Left lung (tissue), 10 donors: Measurements from ENCODE around the gene EBF4. TPM values are rescaled to one million over a fixed set of nuclear protein-coding genes. Genes with fewer than 3 reads are reported as not detected.

Experiments
- ATAC-seq: fragments of 200-7000 bp; cut with Tn5 transposase; one replicate; pipeline ENCODE4 v1.9.1; 2020; ENCODE audit warnings: moderate library complexity
- DNase-seq, 4 donors: peaks; one replicate each; pipeline ENCODE4 v3.0.0-alpha.2; 2013 to 2020
- H3K27ac ChIP-seq, 2 donors: fragments of 200-600 bp; sonication (generic) in 1 of 2; one replicate each; pipeline versions ENCODE4 v1.5.0 to v1.8.0; 2020 to 2021
- H3K27me3 ChIP-seq, 2 donors: fragments of 200-600 bp; sonication (generic) in 1 of 2; one replicate each; pipeline versions ENCODE4 v1.5.0 to v1.8.0; 2020 to 2021
- H3K36me3 ChIP-seq, 2 donors: fragments of 200-600 bp; sonication (generic) in 1 of 2; one replicate each; pipeline versions ENCODE4 v1.5.0 to v1.8.0; 2020 to 2021
- H3K4me1 ChIP-seq, 2 donors: fragments of 200-600 bp; one replicate each; pipeline ENCODE4 v1.8.0; 2021
- H3K4me3 ChIP-seq, 2 donors: fragments of 200-600 bp; sonication (generic) in 1 of 2; one replicate each; pipeline versions ENCODE4 v1.5.0 to v1.8.0; 2020 to 2021; ENCODE audit warnings: mild to moderate bottlenecking in 1 of 2
- H3K9me3 ChIP-seq, 2 donors: fragments of 200-600 bp; sonication (generic) in 1 of 2; one replicate each; pipeline versions ENCODE4 v1.5.0 to v1.8.0; 2020 to 2021
- intact Hi-C, 2 donors: fragments of 100-400 bp; cut with DNase I; formaldehyde crosslinking; loops; one replicate each; pipeline versions ENCODE4 v1.11.2 to v1.14.2; 2022
- polyA plus RNA-seq, 6 donors: library from polyadenylated mRNA; unstranded; fragments of 120-200 nt; gene quantifications; one replicate each; pipeline ENCODE4 v1.2.1, GENCODE V29; 2013; ENCODE audit not compliant: insufficient read length in 6 of 6
- total RNA-seq, 2 donors: library from RNA; stranded (reverse); fragmentation: NEBNext Ultra II Directional; extraction: Animal tissue kit (Norgen Biotek cat#: 25700); gene quantifications; one replicate each; pipeline ENCODE4 v1.2.1, GENCODE V29; 2021
- TF ChIP-seq, protein P1 (sequence below), 2 donors: fragments of 200-600 bp; sonication (generic) in 1 of 2; IDR thresholded peaks; one replicate each; pipeline versions ENCODE4 v1.5.0 to v1.8.0; 2021; ENCODE audit warnings: antibody characterized with exemption in 2 of 2
- donor health status: DM: no; HTN: yes; CAD: no.
- donor health status: DM: no; HTN: no; CAD: no.

EBF4 gene
- total and polyA plus RNA-seq, 8 donors: 10.0 to 55.9 (median 40.0) TPM

DNA sequence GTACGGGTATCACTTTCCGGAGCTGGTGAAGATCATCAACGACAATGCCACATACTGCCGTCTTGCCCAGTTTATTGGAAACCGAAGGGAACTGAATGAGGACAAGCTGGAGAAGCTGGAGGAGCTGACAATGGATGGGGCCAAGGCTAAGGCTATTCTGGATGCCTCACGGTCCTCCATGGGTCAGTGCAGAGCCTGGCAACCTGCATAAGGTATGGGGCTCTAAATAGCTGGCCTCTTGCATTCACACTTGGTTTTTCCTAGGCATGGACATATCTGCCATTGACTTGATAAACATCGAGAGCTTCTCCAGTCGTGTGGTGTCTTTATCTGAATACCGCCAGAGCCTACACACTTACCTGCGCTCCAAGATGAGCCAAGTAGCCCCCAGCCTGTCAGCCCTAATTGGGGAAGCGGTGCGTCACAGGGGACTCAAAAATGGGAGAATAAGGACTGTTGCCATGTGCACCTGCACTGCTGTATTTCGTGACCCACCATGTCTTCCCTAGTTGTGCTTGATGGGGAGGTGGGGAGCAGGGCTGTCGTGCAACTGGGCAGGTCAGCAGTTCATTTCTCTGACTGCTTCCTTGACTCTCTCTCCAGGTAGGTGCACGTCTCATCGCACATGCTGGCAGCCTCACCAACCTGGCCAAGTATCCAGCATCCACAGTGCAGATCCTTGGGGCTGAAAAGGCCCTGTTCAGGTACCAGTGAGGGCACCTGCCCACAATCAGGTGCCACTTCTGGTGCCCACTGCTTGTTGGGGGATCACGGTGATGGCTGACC, 37.1 kb upstream of the EBF4 start:
- Histone ChIP-seq H3K27me3 (no peaks in the 10 kb centered on the region), H3K36me3 (peaks cover 0 to 67% of the 10 kb centered on the region in 2 donors), H3K4me1 (peaks cover 13 to 35% of the 10 kb centered on the region in 2 donors), H3K27ac (no peak overlapping the region), H3K4me3 (no peak overlapping the region), H3K9me3 (no peaks in the 10 kb centered on the region)
- ATAC-seq (no peak), DNase-seq (no peak)
- TF ChIP-seq, protein P1, sequence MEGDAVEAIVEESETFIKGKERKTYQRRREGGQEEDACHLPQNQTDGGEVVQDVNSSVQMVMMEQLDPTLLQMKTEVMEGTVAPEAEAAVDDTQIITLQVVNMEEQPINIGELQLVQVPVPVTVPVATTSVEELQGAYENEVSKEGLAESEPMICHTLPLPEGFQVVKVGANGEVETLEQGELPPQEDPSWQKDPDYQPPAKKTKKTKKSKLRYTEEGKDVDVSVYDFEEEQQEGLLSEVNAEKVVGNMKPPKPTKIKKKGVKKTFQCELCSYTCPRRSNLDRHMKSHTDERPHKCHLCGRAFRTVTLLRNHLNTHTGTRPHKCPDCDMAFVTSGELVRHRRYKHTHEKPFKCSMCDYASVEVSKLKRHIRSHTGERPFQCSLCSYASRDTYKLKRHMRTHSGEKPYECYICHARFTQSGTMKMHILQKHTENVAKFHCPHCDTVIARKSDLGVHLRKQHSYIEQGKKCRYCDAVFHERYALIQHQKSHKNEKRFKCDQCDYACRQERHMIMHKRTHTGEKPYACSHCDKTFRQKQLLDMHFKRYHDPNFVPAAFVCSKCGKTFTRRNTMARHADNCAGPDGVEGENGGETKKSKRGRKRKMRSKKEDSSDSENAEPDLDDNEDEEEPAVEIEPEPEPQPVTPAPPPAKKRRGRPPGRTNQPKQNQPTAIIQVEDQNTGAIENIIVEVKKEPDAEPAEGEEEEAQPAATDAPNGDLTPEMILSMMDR (IDR thresholded peaks at IDR 0.05): no peak
- intact Hi-C loops: no loop called here

DNA sequence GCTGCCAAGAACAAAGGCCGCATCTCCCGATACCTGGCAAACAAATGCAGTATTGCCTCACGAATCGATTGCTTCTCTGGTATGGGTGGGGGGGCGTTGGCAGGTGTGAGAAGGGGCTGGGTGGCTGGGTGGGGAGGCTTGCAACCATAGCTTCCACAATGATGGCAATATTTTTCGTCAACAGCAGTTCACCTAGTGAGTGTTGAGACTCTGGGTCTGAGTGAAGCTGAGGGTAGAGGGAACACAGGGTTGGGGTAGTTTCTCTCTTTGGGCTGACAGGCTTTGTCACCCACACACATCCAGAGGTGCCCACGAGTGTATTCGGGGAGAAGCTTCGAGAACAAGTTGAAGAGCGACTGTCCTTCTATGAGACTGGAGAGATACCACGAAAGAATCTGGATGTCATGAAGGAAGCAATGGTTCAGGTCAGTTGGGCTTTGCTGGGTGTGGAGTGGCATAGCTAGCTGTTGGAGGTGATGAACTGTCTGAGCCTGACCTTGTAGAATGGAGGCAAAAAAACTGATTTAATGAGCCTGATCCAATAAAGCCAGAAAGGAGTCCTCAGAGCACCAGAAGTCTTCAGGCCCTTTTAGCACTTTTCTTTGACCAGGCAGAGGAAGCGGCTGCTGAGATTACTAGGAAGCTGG, 36.0 kb upstream of the EBF4 start:
- Histone ChIP-seq H3K9me3 (no peaks in the 10 kb centered on the region), H3K36me3 (peaks cover 0 to 78% of the 10 kb centered on the region in 2 donors), H3K27me3 (no peaks in the 10 kb centered on the region), H3K4me1 (peaks cover 13 to 27% of the 10 kb centered on the region in 2 donors), H3K27ac (no peak overlapping the region), H3K4me3 (no peak overlapping the region)
- intact Hi-C loops: no loop called here
- ATAC-seq: no peak
- no peak for DNase-seq
- TF ChIP-seq, protein P1 (IDR thresholded peaks at IDR 0.05): no peak

DNA sequence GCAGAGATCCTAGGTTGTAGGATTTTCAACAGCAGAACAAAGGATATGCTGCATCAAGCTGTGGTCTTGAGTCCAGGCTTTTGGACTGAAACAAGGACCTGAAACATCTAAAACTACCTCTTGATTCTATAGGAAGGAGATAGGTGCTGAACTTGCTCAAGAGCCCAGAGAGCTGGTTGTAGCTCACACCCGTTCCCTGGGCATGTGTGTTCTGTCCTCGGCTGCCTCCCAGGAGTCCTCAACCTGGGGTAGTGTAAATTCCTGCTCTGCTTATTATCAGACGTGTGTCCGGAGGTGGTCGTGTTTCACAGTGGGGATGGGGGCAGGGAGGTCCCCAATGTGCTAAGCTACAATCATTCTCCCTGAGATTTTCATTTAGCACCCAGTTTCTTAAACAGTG, 35.3 kb upstream of the EBF4 start:
- TF ChIP-seq, protein P1 (IDR thresholded peaks at IDR 0.05): no peak
- H3K27me3 ChIP-seq: no peaks in the 10 kb centered on the region
- H3K4me3 ChIP-seq: no peak overlapping the region
- H3K4me1 ChIP-seq: peaks cover 13 to 26% of the 10 kb centered on the region in 2 donors
- peaks cover 0 to 84% of the 10 kb centered on the region in 2 donors for H3K36me3 ChIP-seq
- no peak overlapping the region for H3K27ac ChIP-seq
- no peaks in the 10 kb centered on the region for H3K9me3 ChIP-seq
- intact Hi-C loops: no loop called here
- no peak for ATAC-seq
- DNase-seq: no peak

DNA sequence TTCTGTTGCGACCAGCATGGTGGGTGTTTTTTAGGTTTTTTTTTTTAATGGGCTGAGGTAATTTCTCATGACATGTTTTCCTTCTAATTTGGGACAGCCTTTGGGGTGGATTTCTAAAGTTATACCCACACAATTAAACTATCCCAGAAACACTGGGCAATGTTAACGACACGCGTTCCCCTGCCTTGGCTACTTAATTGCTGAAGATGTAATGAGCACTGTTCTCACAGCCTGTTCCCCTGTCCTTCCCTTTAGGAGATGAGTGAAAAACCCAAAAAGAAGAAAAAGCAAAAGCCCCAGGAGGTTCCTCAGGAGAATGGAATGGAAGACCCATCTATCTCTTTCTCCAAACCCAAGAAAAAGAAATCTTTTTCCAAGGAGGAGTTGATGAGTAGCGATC, 34.9 kb upstream of the EBF4 start:
- intact Hi-C loops: no loop called here
- H3K36me3 ChIP-seq: peaks cover 0 to 88% of the 10 kb centered on the region in 2 donors
- TF ChIP-seq, protein P1 (IDR thresholded peaks at IDR 0.05): no peak

More for the DNA sequence above, 34.9 kb upstream of the EBF4 start:
- Histone ChIP-seq H3K27ac (no peak overlapping the region), H3K27me3 (no peaks in the 10 kb centered on the region), H3K4me1 (peaks cover 13 to 27% of the 10 kb centered on the region in 2 donors), H3K4me3 (no peak overlapping the region), H3K9me3 (no peaks in the 10 kb centered on the region)
- DNase-seq (no peak), ATAC-seq (no peak)
